GM21526 (cell line): ENCODE results near the gene FUT8.
"Not testable (repeated sequence)": the region's sequence is repeated elsewhere in the genome, so short reads cannot be mapped to it uniquely, and the experiment has no call there.

Experiments
- ATAC-seq: cut with Tn5 transposase; IDR thresholded peaks from one replicate; pipeline ENCODE4 v1.9.1; 2021; ENCODE audit warnings: moderate library complexity; ENCODE audit not compliant: unreplicated experiment, low FRiP score

FUT8 gene

GRCh38 chr14:65600742-65601141, 188.2 kb downstream of the FUT8 start:
- no peak for ATAC-seq

GRCh38 chr14:65604535-65604934, 192.0 kb downstream of the FUT8 start:
- ATAC-seq = no peak

GRCh38 chr14:65604936-65605335, 192.4 kb downstream of the FUT8 start:
- ATAC-seq = no peak

- ATAC-seq = no peak
Measured at GRCh38 chr14:65606460-65606859, 193.9 kb downstream of the FUT8 start.

GRCh38 chr14:65613131-65613650, 200.7 kb downstream of the FUT8 start:
- ATAC-seq = no peak

GRCh38 chr14:65618996-65619395, 206.5 kb downstream of the FUT8 start:
- no peak for ATAC-seq

GRCh38 chr14:65620195-65620594, 207.7 kb downstream of the FUT8 start:
- ATAC-seq = no peak

GRCh38 chr14:65622703-65623102, 210.2 kb downstream of the FUT8 start:
- ATAC-seq = no peak

GRCh38 chr14:65623759-65624158, 211.2 kb downstream of the FUT8 start:
- no peak for ATAC-seq

- no peak for ATAC-seq
Measured at GRCh38 chr14:65627315-65627714, 214.8 kb downstream of the FUT8 start.

- no peak for ATAC-seq
Measured at GRCh38 chr14:65628664-65629063, 216.1 kb downstream of the FUT8 start.

GRCh38 chr14:65631040-65631439, 218.5 kb downstream of the FUT8 start:
- no peak for ATAC-seq

- ATAC-seq = no peak
Measured at GRCh38 chr14:65632487-65632886, 220.0 kb downstream of the FUT8 start.

- ATAC-seq = not testable (repeated sequence)
Measured at GRCh38 chr14:65633666-65634065, 221.1 kb downstream of the FUT8 start.

GRCh38 chr14:65637780-65638179, 225.2 kb downstream of the FUT8 start:
- ATAC-seq = no peak

GRCh38 chr14:65639216-65639615, 226.7 kb downstream of the FUT8 start:
- no peak for ATAC-seq

GRCh38 chr14:65650826-65651225, 238.3 kb downstream of the FUT8 start:
- ATAC-seq = no peak

- ATAC-seq = no peak
Measured at GRCh38 chr14:65656554-65656953, 244.0 kb downstream of the FUT8 start.

- no peak for ATAC-seq
Measured at GRCh38 chr14:65658202-65658601, 245.7 kb downstream of the FUT8 start.

- ATAC-seq = no peak
Measured at GRCh38 chr14:65661865-65662264, 249.3 kb downstream of the FUT8 start.

GRCh38 chr14:65664436-65664835, 251.9 kb downstream of the FUT8 start:
- ATAC-seq = no peak

- ATAC-seq = no peak
Measured at GRCh38 chr14:65676361-65677014, 264.0 kb downstream of the FUT8 start.

- no peak for ATAC-seq
Measured at GRCh38 chr14:65685572-65685971, 273.0 kb downstream of the FUT8 start.
